Activated B cell treated with CpG ODN at 0.5 μM for 24 hours (primary cell): ENCODE measurements around the gene ZNF532. TPM values are rescaled to one million over a fixed set of nuclear protein-coding genes. Genes with fewer than 3 reads are reported as not detected.

ENCODE experiments used
- ATAC-seq: fragments of 200-7000 bp; cut with Tn5 transposase; one replicate; pipeline ENCODE4 v1.10.0; 2021; ENCODE audit warnings: low read depth, mild to moderate bottlenecking, moderate library complexity
- CTCF ChIA-PET: fragments of 350-600 bp; sonication (Branson Sonifier 250); formaldehyde crosslinking; loops from one replicate; lab custom pipeline; 2021; ENCODE audit warnings: antibody characterized with exemption; lab: Charles Lee
- POLR2A ChIA-PET: fragments of 350-600 bp; sonication (Branson Sonifier 250); formaldehyde crosslinking; loops from one replicate; lab custom pipeline; 2021; ENCODE audit warnings: antibody characterized with exemption; lab: Charles Lee
- DNase-seq: peaks from one replicate; pipeline ENCODE4 v3.0.0; 2022
- H3K27ac Mint-ChIP-seq: one replicate; pipeline ENCODE4 v1.8.0; 2020; ENCODE audit warnings: mixed read lengths
- H3K27me3 Mint-ChIP-seq: one replicate; pipeline ENCODE4 v1.8.0; 2021; ENCODE audit warnings: mixed read lengths
- H3K36me3 Mint-ChIP-seq: one replicate; pipeline ENCODE4 v1.8.0; 2021; ENCODE audit warnings: low read depth, mixed read lengths
- H3K4me1 Mint-ChIP-seq: one replicate; pipeline ENCODE4 v1.8.0; 2021; ENCODE audit warnings: mixed read lengths
- H3K4me3 Mint-ChIP-seq: one replicate; pipeline ENCODE4 v1.8.0; 2020; ENCODE audit warnings: mild to moderate bottlenecking, mixed read lengths
- H3K9me3 Mint-ChIP-seq: one replicate; pipeline ENCODE4 v1.8.0; 2020; ENCODE audit warnings: mixed read lengths
- intact Hi-C: fragments of 100-400 bp; cut with micrococcal nuclease; formaldehyde crosslinking; loops from one replicate; pipeline ENCODE4 v1.15.1; 2024
- total RNA-seq: library from RNA; stranded (reverse); gene quantifications from 2 replicates; pipeline ENCODE4 v1.2.3, GENCODE V29; 2022
- TF ChIP-seq, protein P1 (sequence below): fragments of 200-600 bp; IDR thresholded peaks from one replicate; pipeline ENCODE4 v1.8.0; 2022; ENCODE audit warnings: antibody characterized with exemption, mild to moderate bottlenecking

ZNF532 gene
- total RNA-seq, 1 donor from 2014 or later = 106 TPM

DNA sequence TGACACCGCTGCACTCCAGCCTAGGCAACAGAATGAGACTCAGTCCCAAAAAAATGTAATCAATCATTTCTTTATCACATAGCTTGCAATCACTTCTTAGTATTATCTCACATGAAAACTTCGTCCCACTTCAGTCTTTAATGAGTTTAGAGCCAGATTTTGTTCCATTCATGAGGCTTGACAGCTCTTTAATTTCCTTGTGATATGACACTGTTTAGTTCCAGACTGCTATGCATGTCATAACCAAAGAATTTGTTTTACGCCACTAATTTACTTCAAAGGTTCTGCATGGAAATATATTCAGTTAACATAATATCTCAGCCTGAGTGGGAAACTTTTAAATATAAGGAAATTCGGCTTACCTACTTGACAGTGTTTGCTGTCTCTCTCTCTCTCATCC lies 113.1 kb downstream of the ZNF532 start:
- Mint-ChIP-seq H3K4me3 (no peak overlapping the region), H3K4me1 (peaks cover 45% of the 10 kb centered on the region), H3K9me3 (no peaks in the 10 kb centered on the region), H3K36me3 (peaks cover 62% of the 10 kb centered on the region), H3K27ac (no peak overlapping the region), H3K27me3 (no peaks in the 10 kb centered on the region)
- ChIA-PET CTCF (no interaction called here), POLR2A (no interaction called here)
- DNase-seq = no peak
- ATAC-seq = no peak
- TF ChIP-seq, protein P1, sequence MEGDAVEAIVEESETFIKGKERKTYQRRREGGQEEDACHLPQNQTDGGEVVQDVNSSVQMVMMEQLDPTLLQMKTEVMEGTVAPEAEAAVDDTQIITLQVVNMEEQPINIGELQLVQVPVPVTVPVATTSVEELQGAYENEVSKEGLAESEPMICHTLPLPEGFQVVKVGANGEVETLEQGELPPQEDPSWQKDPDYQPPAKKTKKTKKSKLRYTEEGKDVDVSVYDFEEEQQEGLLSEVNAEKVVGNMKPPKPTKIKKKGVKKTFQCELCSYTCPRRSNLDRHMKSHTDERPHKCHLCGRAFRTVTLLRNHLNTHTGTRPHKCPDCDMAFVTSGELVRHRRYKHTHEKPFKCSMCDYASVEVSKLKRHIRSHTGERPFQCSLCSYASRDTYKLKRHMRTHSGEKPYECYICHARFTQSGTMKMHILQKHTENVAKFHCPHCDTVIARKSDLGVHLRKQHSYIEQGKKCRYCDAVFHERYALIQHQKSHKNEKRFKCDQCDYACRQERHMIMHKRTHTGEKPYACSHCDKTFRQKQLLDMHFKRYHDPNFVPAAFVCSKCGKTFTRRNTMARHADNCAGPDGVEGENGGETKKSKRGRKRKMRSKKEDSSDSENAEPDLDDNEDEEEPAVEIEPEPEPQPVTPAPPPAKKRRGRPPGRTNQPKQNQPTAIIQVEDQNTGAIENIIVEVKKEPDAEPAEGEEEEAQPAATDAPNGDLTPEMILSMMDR = no peak
- intact Hi-C loops = no loop called here

DNA sequence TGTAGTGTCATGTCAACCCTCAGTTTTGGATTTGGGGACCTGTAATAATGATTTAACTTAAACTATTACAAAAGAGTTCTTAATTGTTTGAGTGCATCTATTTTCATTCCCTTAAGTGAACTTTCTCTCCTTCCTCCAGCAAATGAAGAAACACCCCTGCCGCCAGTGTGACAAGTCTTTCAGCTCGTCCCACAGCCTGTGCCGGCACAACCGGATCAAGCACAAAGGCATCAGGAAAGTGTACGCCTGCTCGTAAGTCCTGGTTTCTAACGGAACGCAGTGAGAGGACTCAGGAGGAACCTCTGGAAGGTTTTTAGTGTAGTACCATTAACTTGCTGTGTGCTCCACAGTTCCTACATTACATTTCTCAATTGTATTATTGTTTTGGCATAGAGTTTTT lies 114.2 kb downstream of the ZNF532 start:
- POLR2A ChIA-PET = interaction anchor here (0.7 kb wide), 1 partner anchor 35 kb away, joined by 3 read pairs; no protein-coding TSS in a partner anchor
- H3K4me3 Mint-ChIP-seq = no peak overlapping the region
- peaks cover 67% of the 10 kb centered on the region for H3K36me3 Mint-ChIP-seq
- intact Hi-C loops = no loop called here
- ATAC-seq = no peak
- no peaks in the 10 kb centered on the region for H3K9me3 Mint-ChIP-seq
- CTCF ChIA-PET = no interaction called here
- DNase-seq = no peak
- H3K4me1 Mint-ChIP-seq = peaks cover 34% of the 10 kb centered on the region
- no peaks in the 10 kb centered on the region for H3K27me3 Mint-ChIP-seq
- no peak overlapping the region for H3K27ac Mint-ChIP-seq
- TF ChIP-seq, protein P1 = no peak

DNA sequence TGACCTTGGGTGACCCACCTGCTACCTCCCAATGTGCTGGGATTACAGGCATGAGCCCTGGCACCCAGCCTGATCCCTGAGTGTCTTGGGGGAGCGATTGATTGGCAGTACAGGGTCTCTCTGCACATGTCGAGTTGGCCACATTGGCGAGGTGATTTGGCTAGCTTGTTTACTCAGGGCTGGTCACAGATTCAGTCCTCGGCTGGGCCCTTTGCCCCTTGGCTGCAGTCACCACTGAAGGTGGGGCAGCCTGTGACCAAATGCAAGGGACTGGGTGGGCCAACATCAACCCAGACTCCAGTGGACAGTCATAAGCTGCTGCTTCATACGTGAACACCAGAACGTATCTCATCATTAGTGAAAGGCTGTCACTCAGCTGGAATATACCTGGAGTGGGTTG lies 114.9 kb downstream of the ZNF532 start:
- H3K4me1 Mint-ChIP-seq = peaks cover 28% of the 10 kb centered on the region
- intact Hi-C loops = no loop called here

DNA sequence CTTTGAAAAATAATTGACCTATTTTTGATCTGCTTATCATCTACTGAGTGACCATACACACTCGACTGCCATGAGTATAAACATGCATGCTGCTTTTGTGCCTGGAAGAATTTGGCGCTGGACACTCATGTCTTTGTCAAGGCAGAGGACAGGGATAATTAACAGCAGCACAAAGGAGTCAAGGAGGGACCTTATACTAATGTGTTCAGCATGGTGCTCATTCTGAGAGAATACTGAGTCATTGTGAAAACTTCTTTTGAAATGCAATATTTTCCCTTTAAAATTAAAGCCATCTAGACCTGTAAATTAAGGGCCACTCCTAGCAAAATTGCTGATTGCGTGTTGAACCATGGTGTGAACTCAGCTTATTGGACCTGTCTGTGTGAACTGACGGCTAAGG lies 116.3 kb downstream of the ZNF532 start:
- ATAC-seq = no peak
- Mint-ChIP-seq H3K27ac (peak overlapping the region; percentile 30), H3K9me3 (no peaks in the 10 kb centered on the region), H3K27me3 (no peaks in the 10 kb centered on the region), H3K36me3 (peaks cover 71% of the 10 kb centered on the region), H3K4me3 (no peak overlapping the region), H3K4me1 (peaks cover 15% of the 10 kb centered on the region)
- ChIA-PET POLR2A (no interaction called here), CTCF (no interaction called here)
- TF ChIP-seq, protein P1 = no peak
- intact Hi-C loops = no loop called here
- DNase-seq = no peak

More for the DNA sequence above, 114.9 kb downstream of the ZNF532 start:
- DNase-seq (no peak), ATAC-seq (no peak)
- no peaks in the 10 kb centered on the region for H3K9me3 Mint-ChIP-seq
- TF ChIP-seq, protein P1 = no peak
- ChIA-PET CTCF (no interaction called here), POLR2A (interaction anchor here (0.6 kb wide), 1 partner anchor 117 kb away, joined by 3 read pairs; no protein-coding TSS in a partner anchor)
- H3K4me3 Mint-ChIP-seq = no peak overlapping the region
- H3K27me3 Mint-ChIP-seq = no peaks in the 10 kb centered on the region
- no peak overlapping the region for H3K27ac Mint-ChIP-seq
- H3K36me3 Mint-ChIP-seq = peaks cover 68% of the 10 kb centered on the region

DNA sequence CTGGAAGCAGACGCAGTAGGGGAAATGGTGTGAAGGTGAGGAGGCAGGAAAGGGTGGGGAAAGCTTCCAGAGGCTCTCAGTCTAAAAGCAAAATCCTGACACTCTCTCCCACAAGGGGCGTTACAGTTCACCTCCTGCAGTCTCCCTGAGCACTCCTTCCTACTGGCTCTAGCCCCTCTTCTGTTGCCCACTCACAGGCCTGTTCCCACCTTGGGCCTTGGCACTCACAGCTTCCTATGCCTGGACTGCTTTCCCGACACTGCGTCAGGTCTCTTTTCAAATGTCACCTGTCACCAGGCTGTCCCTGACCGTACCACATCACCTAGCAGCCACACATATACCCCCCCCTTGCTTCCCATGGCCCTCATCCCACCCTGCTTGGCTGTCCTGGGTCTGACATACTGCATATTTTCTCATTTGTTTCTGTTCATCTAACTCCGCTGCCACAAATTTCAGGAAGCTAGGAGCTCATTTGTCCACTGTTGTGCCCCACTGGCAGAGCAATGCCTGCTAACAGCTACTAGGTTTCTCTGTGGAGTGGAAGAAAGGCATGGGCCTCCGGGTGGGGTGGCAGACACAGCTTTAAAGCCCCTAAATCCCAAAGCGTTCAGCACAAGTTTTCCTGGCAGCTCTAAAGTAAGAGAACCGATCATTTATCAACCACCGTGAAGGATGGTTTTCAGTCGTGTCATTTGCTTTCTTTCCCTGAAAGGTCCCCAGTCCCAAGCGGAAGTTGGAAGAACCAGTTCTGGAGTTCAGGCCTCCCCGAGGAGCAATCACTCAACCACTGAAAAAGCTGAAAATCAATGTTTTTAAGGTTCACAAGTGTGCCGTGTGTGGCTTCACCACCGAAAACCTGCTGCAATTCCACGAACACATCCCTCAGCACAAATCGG lies 118.8 kb downstream of the ZNF532 start:
- TF ChIP-seq, protein P1 = no peak
- DNase-seq = no peak
- ChIA-PET POLR2A (interaction anchor here (0.6 kb wide), 1 partner anchor 20 kb away, joined by 11 read pairs; no protein-coding TSS in a partner anchor), CTCF (no interaction called here)
- Mint-ChIP-seq H3K27me3 (no peaks in the 10 kb centered on the region), H3K9me3 (peaks cover 6% of the 10 kb centered on the region), H3K4me1 (peaks cover 1% of the 10 kb centered on the region), H3K27ac (peak overlapping the region; percentile 5), H3K36me3 (peaks cover 68% of the 10 kb centered on the region), H3K4me3 (no peak overlapping the region)
- intact Hi-C loops = no loop called here
- no peak for ATAC-seq
